Measurements from ENCODE around the gene S100Z. TPM values are rescaled to one million over a fixed set of nuclear protein-coding genes. Genes with fewer than 3 reads are reported as not detected.

The S100Z gene
- total and polyA plus RNA-seq, 9 of the 15 experiments (the other 6 are each of a cell fraction or from before 2014, with no cell fraction given): 0.15 to 0.42 (median 0.20) TPM; not detected in 6

- TF ChIP-seq ZFP91 (CRISPR knock-in tag; IDR thresholded peaks at IDR 0.05): no peak
- no peak for TF ChIP-seq SREBF1 (IDR thresholded peaks at IDR 0.05; ENCODE audit: borderline replicate concordance, low read depth, low read length)
- TF ChIP-seq NFATC3 (IDR thresholded peaks at IDR 0.05): no peak
- TF ChIP-seq SNIP1 (IDR thresholded peaks at IDR 0.05; ENCODE audit: low read depth): no peak
- TF ChIP-seq ZNF707 (CRISPR knock-in tag; conservative IDR thresholded peaks at IDR 0.05): no peak
- TF ChIP-seq FOXK2 (conservative IDR thresholded peaks at IDR 0.05 in 1 of 2, IDR thresholded peaks at IDR 0.05 in 1 of 2; ENCODE audit: low read depth in 2 of 2): 0 out of 4 replicates have a peak, but pooled peaks of 1 of the 2 experiments have one; percentile 31
- TF ChIP-seq ZFX (CRISPR knock-in tag; IDR thresholded peaks at IDR 0.05): no peak
- no peak for TF ChIP-seq YY1 (IDR thresholded peaks at IDR 0.05; ENCODE audit: borderline replicate concordance in 1 of 3, control insufficient read depth in 1 of 3, extremely low read depth in 1 of 3, insufficient read depth in 3 of 3, insufficient read length in 1 of 3, insufficient replicate concordance in 2 of 3, low read depth in 1 of 3, low read length in 2 of 3)
- TF ChIP-seq ARID3A (IDR thresholded peaks at IDR 0.05; ENCODE audit: borderline replicate concordance, low read depth, low read length): 0 out of 2 replicates have a peak, but pooled peaks have one; percentile 11
- TF ChIP-seq ZNF184 (CRISPR knock-in tag; IDR thresholded peaks at IDR 0.05): no peak
- TF ChIP-seq ZNF239 (CRISPR knock-in tag; IDR thresholded peaks at IDR 0.05): no peak
- TF ChIP-seq NFRKB (IDR thresholded peaks at IDR 0.05; ENCODE audit: low read depth): no peak
- no peak for TF ChIP-seq TGIF2 (CRISPR knock-in tag; IDR thresholded peaks at IDR 0.05)
- TF ChIP-seq MIER1 (IDR thresholded peaks at IDR 0.05; ENCODE audit: low read depth): no peak
- TF ChIP-seq RBM25 (IDR thresholded peaks at IDR 0.05; ENCODE audit: low read depth, low read length, severe bottlenecking): no peak
Measured at GRCh38 chr5:76947082-76947503, 97.3 kb downstream of the S100Z start (continued).
